GM21723 (cell line): ENCODE data around the gene SPDYE2.
"Not testable (repeated sequence)": the region's sequence is repeated elsewhere in the genome, so short reads cannot be mapped to it uniquely, and the experiment has no call there.

Source experiments
- ATAC-seq: cut with Tn5 transposase; IDR thresholded peaks from one replicate; pipeline ENCODE4 v1.9.1; 2021; ENCODE audit warnings: mild to moderate bottlenecking, moderate library complexity; ENCODE audit not compliant: unreplicated experiment

SPDYE2 gene

DNA sequence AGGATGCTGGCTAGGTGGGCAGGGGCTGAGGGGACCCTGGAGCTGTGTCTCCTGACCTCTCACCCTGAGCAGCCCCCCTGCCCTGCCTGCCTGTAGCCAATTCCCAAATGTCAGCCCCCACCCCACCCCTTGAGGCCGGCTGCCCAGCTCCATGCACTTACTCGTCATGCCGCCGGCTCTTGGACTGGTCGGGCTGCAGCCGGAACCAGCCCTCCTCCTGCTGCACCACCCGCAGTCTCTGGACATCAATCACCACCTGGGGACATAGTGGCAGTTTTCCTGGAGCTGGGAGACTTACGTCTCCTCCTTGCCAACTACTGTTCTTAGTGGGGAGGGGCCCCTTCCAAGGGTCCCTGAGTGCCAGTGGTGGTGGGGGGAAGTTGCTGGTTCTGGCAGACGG is 48.7 kb downstream of the SPDYE2 start:
- ATAC-seq: not testable (repeated sequence)

DNA sequence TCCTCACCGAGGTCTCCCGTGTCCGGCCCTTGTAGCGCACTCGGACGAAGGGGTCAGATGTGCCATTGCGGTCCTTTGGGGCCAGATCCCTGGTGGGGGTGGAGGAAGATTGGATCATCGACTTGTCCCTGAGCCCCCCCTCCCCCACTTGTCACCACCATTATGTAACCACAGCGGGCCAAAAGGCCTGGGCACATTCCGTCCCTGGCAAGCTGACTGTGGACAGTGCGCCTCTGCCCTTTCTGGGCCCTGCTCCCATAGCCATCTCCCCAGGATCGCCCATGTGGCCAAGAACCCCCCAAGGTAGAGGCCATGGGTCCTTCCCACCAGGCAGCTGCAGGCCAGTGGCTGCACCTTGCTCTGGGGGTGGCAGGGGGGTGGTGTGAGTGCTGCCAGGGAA is 51.3 kb downstream of the SPDYE2 start:
- ATAC-seq: not testable (repeated sequence)

GRCh38 chr7:102604431-102605145 is 53.6 kb downstream of the SPDYE2 start:
- ATAC-seq: not testable (repeated sequence)

GRCh38 chr7:102606848-102607247 is 55.8 kb downstream of the SPDYE2 start:
- ATAC-seq: not testable (repeated sequence)

DNA sequence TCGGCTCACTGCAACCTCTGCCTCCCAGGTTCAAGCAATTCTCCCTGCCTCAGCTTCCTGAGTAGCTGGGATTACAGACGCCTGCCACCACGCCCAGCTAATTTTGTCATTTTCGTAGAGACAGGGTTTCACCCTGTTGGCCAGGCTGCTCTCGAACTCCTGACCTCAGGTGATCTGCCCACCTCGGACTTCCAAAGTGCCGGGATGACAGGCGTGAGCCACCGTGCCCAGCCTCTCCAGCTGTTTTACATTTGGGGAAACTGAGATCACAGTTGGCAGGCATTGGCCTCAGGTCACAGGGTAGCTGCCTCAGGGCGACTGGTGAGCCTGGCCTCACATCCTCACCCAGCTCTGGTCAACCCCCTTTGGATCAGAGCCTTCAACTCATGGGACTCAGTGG is 58.7 kb downstream of the SPDYE2 start:
- not testable (repeated sequence) for ATAC-seq

DNA sequence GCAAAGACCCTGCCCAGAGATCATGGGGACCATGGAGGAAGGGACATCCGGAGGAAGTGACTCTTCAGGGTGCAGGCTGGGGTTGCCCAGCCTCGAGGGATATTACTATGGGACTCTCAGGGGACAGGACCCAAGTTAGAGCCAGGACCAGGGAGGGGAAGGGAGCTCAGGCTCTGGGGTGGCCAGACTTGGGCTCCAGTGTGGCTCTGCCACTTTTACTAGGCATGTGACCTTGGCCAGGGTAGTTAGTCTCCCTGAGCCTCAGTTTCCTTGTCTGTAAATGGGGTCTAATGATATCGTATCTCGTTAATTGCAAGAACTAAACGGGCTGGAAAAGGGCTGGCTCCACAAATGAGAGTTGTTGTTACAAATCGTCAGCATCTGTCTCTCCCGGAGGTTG is 59.4 kb downstream of the SPDYE2 start:
- ATAC-seq: not testable (repeated sequence)

GRCh38 chr7:102611013-102611674 is 60.1 kb downstream of the SPDYE2 start:
- peak; percentile 32 for ATAC-seq

DNA sequence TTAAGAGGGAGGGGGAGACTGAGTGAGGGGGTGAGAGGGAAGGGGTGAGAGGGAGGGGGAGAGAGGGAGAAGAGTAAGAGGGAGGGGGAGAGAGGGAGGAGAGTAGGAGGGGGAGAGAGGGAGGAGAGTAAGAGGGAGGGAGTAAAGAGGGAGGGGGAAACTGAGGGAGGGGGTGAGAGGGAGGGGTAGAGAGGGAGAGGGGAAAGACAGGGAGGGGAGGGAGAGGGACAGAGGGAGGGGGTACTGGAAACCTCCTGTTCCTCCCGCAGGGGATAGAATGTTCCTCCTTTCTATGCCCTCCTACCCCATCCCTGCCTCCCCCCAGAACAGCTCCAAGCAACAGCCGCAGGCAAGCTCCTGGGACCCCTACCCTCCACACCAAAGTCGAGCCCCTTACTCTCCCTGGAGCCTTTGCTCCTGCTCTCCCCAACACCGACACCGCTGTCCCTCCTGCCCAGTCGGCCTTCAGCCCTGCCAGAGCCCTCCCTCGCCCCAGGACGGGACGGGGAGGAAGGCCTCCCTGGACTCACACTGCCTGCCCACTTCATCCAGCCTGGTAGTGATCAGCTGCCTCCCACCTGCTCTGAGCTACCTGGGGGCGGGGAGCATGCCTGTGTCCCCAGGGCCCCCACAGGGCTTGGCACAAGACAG is 60.8 kb downstream of the SPDYE2 start:
- not testable (repeated sequence) for ATAC-seq
